Measurements from ENCODE around the gene GRIN1.

GRCh38 chr9:137141050-137141810 is 2.3 kb downstream of the GRIN1 start:
- TF ChIP-seq ZNF274 (CRISPR knock-in tag; IDR thresholded peaks at IDR 0.05) (no peak), FOXA1 (IDR thresholded peaks at IDR 0.05) (no peak), FOXA1 (CRISPR knock-in tag; IDR thresholded peaks at IDR 0.05) (no peak), NR1H2 (CRISPR knock-in tag; IDR thresholded peaks at IDR 0.05; ENCODE audit: borderline replicate concordance, low read depth) (no peak), ZBTB7A (CRISPR knock-in tag; IDR thresholded peaks at IDR 0.05) (no peak), CTCF (CRISPR knock-in tag; IDR thresholded peaks at IDR 0.05) (no peak), ZNF331 (CRISPR knock-in tag; IDR thresholded peaks at IDR 0.05) (no peak), RNF2 (conservative IDR thresholded peaks at IDR 0.05; ENCODE audit: low read depth) (no peak), NFIC (IDR thresholded peaks at IDR 0.05; ENCODE audit: low read length) (no peak), SMAD3 (CRISPR knock-in tag; IDR thresholded peaks at IDR 0.05) (no peak)

Data from HepG2 (cell line).